Uterus (tissue), 2 donors: ENCODE measurements around the gene PCP4.

Experiments used
- CTCF ChIP-seq, 4 experiments: fragments of 200-600 bp in 2 of 4; fragments of 450-650 bp in 2 of 4; sonication (generic) in 2 of 4; IDR thresholded peaks; one replicate each; pipeline ENCODE4 v1.5.1; 2016 to 2019; ENCODE audit warnings: antibody characterized with exemption in 4 of 4, mild to moderate bottlenecking in 2 of 4, moderate library complexity in 1 of 4
- POLR2A ChIP-seq, 2 donors: fragments of 450-650 bp; IDR thresholded peaks; one replicate each; pipeline ENCODE4 v1.6.1; 2016; ENCODE audit warnings: antibody characterized with exemption in 2 of 2, mild to moderate bottlenecking in 1 of 2, moderate library complexity in 1 of 2

GRCh38 chr21:39869141-39869818 lies 2.0 kb downstream of the PCP4 start:
- TF ChIP-seq CTCF (IDR thresholded peaks at IDR 0.05) (no peak), POLR2A (IDR thresholded peaks at IDR 0.05) (no peak)
